Measurements from ENCODE around the gene MEF2A. TPM values are rescaled to one million over a fixed set of nuclear protein-coding genes. Genes with fewer than 3 reads are reported as not detected.

Gene MEF2A
- total and polyA plus RNA-seq, 8 donors, result 56.1 to 68.4 (median 63.0) TPM

DNA sequence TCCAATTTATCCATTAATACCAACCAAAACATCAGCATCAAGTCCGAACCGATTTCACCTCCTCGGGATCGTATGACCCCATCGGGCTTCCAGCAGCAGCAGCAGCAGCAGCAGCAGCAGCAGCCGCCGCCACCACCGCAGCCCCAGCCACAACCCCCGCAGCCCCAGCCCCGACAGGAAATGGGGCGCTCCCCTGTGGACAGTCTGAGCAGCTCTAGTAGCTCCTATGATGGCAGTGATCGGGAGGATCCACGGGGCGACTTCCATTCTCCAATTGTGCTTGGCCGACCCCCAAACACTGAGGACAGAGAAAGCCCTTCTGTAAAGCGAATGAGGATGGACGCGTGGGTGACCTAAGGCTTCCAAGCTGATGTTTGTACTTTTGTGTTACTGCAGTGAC, 146.6 kb downstream of the MEF2A start:
- no peak overlapping the region for H3K27ac ChIP-seq
- ATAC-seq (no peak), DNase-seq (no peak)
- TF ChIP-seq, protein P1, sequence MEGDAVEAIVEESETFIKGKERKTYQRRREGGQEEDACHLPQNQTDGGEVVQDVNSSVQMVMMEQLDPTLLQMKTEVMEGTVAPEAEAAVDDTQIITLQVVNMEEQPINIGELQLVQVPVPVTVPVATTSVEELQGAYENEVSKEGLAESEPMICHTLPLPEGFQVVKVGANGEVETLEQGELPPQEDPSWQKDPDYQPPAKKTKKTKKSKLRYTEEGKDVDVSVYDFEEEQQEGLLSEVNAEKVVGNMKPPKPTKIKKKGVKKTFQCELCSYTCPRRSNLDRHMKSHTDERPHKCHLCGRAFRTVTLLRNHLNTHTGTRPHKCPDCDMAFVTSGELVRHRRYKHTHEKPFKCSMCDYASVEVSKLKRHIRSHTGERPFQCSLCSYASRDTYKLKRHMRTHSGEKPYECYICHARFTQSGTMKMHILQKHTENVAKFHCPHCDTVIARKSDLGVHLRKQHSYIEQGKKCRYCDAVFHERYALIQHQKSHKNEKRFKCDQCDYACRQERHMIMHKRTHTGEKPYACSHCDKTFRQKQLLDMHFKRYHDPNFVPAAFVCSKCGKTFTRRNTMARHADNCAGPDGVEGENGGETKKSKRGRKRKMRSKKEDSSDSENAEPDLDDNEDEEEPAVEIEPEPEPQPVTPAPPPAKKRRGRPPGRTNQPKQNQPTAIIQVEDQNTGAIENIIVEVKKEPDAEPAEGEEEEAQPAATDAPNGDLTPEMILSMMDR (IDR thresholded peaks at IDR 0.05), result no peak
- peaks cover 0 to 62% of the 10 kb centered on the region in 2 donors for H3K36me3 ChIP-seq
- intact Hi-C loops (cut with DNase I), result no loop called here
- H3K9me3 ChIP-seq, result no peaks in the 10 kb centered on the region
- no peaks in the 10 kb centered on the region for H3K27me3 ChIP-seq
- H3K4me3 ChIP-seq, result no peak overlapping the region
- peaks cover 20 to 21% of the 10 kb centered on the region in 2 donors for H3K4me1 ChIP-seq

GRCh38 chr15:99716540-99717095, 150.8 kb downstream of the MEF2A start:
- no peaks in the 10 kb centered on the region for H3K27me3 ChIP-seq
- TF ChIP-seq, protein P1 (IDR thresholded peaks at IDR 0.05), result no peak
- H3K36me3 ChIP-seq, result peaks cover 0 to 44% of the 10 kb centered on the region in 2 donors
- intact Hi-C loops (cut with DNase I), result no loop called here
- no peak for ATAC-seq
- H3K4me1 ChIP-seq, result peaks cover 0 to 4% of the 10 kb centered on the region in 2 donors
- no peak overlapping the region for H3K4me3 ChIP-seq
- no peaks in the 10 kb centered on the region for H3K9me3 ChIP-seq
- peak overlapping the region in 1 of 2 donors; percentile 3 for H3K27ac ChIP-seq
- no peak for DNase-seq

DNA sequence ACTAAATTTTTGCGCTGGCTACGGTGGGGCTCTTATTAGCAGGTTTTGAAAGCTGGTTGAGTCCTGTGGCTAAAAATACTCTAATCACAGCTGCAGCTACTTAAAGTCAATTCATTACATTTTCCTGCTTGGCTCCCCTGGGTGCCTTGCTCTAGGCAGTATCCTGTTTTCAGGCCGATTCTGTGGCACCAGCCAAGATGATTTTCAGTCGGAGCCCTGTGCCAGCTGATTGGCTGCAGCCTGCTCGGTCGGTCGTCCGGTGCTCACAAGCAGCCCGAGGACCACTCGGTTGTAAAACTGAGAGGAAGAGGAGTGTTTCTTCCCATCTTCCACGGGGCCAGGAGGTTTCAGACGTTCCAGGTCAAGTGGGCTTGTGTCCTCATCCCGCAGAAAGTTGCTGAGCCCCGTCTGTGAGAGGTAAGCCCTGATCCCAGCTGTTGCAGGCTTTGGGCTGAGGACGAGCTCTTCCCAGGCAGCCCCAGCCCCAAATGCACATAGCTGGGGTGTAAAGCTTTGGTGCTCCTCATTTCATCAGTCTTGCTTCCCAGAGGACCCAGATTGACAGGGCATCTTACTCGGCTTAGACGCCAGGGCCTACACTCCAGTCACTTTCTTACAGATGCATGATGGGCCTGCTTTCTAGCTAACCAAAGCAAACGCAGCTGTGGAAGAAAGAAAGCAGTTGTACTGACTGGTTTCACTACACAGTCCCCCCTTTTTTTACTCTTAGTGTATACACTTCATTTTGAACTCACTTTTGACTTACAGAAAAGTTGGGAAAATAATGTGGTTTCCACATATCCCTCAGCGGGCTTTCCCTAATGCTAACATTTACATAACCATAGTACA, 151.6 kb downstream of the MEF2A start:
- peaks cover 0 to 4% of the 10 kb centered on the region in 2 donors for H3K4me1 ChIP-seq
- peak overlapping the region in 1 of 2 donors; percentile 3 for H3K27ac ChIP-seq
- H3K36me3 ChIP-seq, result peaks cover 0 to 36% of the 10 kb centered on the region in 2 donors
- no peaks in the 10 kb centered on the region for H3K27me3 ChIP-seq
- intact Hi-C loops (cut with DNase I), result no loop called here
- ATAC-seq, result no peak
- no peak overlapping the region for H3K4me3 ChIP-seq
- DNase-seq, result no peak
- no peaks in the 10 kb centered on the region for H3K9me3 ChIP-seq
- TF ChIP-seq, protein P1 (IDR thresholded peaks at IDR 0.05), result no peak

DNA sequence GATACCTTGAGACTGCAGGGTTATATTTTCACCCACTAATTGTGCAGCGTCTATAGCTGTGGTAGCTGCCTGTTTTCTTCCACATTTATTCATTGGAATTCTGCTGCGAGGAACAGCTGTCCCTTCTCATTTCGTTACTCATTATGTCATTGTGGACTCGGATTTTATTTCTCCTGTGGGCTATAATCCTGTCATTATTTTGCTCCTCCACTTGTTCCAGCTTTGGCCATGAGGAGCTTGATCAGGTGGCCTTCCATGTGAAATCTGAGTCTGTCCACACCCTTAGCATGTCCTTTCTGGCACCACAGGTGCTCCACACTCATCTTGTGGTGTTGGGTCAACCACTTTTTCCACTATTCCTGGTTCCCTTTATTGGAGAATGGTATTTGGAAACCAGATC, 152.6 kb downstream of the MEF2A start:
- ATAC-seq (no peak), DNase-seq (no peak)
- intact Hi-C loops (cut with DNase I), result no loop called here
- no peaks in the 10 kb centered on the region for H3K9me3 ChIP-seq
- H3K36me3 ChIP-seq, result peaks cover 0 to 26% of the 10 kb centered on the region in 2 donors
- TF ChIP-seq, protein P1 (IDR thresholded peaks at IDR 0.05), result no peak
- H3K4me1 ChIP-seq, result peaks cover 0 to 4% of the 10 kb centered on the region in 2 donors
- H3K27ac ChIP-seq, result no peak overlapping the region
- H3K4me3 ChIP-seq, result no peak overlapping the region
- H3K27me3 ChIP-seq, result no peaks in the 10 kb centered on the region

- Histone ChIP-seq H3K27me3 (no peaks in the 10 kb centered on the region), H3K4me3 (no peak overlapping the region), H3K4me1 (peaks cover 0 to 4% of the 10 kb centered on the region in 2 donors), H3K36me3 (peaks cover 0 to 19% of the 10 kb centered on the region in 2 donors), H3K27ac (no peak overlapping the region), H3K9me3 (no peaks in the 10 kb centered on the region)
- ATAC-seq, result peak; percentile 22
- TF ChIP-seq, protein P1 (IDR thresholded peaks at IDR 0.05), result no peak
- DNase-seq, result no peak
- intact Hi-C loops (cut with DNase I), result no loop called here
These were observed 153.3 kb downstream of the MEF2A start for GRCh38 chr15:99719096-99719541.
